Femur (tissue), 1 donor: ENCODE measurements around the gene GRAMD2A.

Experiments used
- DNase-seq: peaks from one replicate; pipeline ENCODE4 v3.0.0-alpha.2; 2017

GRAMD2A gene

DNA sequence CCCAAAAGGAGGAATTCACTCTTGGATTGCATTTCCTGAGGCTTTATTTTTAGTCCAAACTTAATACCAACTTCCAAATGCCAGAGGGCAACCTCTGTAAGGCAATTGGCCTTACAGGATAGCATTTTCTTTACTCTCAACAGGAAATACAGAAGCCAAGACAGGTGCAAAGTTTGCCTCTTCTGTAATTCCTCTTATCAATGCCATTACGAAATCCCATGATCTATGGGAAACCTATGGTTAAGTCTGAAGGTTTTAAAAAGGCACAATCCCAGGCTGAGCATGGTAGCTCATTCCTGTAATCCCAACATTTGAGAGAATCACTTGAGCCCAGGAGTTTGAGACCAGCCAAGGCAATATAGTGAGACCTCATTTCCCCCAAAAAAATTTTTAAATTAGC is 18.5 kb upstream of the GRAMD2A start:
- DNase-seq = no peak

DNA sequence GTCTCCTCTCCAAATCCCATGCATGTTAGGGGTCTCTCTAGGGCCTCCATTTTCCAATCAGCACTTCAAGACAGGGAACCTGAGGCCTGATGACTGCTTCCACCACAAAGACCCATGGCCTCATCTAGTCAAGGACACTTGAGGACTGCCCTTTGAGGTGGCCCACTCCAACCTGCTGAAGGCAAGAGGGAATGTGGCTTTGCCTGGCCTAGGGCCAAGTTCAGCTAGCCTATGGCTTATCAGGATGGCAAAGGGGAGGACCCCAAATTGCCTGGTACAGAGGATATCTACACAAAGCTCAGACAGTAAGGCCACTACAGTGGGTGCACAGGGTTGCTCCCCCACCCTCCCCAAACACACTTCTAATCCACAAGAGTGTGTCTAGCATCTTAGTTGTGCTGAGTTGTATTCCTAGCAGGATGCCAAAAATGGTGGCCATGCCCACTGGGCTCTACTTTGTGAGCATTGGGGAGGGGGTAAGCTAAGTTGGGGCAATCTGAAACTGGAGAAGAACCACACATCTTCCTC is 10.0 kb upstream of the GRAMD2A start:
- DNase-seq = no peak

DNA sequence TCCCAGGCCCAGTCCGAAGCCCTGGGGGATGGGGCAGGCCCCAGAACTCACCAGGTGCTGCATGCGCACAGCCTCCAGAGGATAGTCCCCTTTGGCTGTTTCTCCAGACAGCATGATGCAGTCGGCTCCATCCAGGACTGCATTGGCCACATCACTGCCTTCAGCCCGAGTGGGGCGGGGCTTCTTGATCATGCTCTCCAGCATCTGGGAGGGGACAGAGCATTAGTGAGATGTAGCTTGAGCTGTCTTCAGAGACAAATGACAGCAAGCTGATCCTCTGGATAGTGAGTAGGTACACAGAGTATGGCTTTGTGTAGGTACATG is 9.1 kb upstream of the GRAMD2A start:
- DNase-seq = no peak

DNA sequence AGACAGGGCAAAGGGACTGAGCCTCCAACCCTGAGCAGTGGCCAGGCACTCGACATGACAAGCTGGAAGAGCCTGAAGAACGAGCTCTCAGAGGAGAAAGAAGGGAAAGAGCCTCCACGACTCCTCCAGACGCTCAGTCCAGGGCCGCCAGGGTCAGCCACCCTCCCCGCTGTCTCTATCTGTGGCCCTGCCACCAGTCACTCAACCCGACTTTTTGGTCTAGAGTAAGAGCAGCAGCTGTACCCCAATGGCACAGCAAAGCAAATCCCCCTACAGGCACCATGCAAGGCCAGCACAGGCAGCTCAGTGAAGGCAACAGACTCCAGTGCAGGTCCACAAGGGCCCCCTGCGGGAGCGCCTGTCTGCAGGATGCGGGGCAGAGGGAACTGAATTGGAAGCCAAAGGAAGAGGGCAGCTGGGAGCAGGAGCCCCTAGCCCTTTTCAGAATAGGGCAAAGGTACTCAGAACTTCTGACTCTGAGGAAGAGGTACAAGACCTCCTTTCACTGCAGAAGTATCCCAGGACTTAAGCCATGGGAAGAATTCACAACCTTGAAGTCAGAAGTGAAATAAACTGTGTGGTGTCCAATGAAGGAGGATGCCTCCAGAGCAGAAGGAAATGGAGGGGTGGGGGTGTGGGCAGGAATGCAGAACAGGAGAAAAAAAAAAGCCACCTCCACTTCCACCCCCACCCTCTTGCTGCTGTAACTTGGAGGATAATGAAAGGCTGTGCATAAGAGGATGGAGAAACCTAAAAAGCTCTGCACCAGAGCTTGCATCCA is 8.5 kb upstream of the GRAMD2A start:
- DNase-seq = no peak

DNA sequence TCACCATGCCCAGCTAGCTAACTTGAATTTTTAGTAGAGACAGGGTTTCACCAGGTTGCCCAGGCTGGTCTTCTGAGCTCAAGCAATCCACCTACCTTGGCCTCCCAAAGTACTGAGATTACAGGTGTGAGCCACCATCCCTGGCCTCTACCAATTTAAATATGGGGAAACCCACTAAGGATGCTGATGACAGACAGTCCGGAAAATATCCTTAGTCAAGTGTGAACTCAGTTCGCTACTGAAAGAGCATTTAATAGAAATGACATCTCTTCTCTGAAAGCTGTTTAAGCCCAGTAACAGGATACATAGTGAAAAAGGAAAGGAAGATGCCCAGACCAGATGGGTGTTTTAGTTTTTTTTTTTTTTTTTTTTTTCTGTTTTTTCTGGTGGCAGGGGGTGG is 7.7 kb upstream of the GRAMD2A start:
- no peak for DNase-seq

DNA sequence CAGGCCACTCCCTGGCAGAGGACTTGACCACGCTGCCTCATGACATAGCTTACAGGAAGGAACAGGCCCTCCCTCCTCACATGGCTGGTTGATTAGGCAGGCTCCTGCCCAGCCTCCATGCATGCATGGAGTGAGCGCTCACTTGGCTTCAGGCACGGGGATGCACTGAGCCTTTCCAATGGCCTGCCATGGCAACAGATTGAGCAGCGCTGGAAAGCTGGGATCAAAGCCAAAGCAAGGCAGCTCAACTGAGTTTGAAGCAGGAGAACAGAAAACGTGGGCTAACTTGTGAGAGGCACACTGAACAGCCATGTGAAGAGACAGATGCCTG is 5.9 kb upstream of the GRAMD2A start:
- peak; percentile 85 for DNase-seq

DNA sequence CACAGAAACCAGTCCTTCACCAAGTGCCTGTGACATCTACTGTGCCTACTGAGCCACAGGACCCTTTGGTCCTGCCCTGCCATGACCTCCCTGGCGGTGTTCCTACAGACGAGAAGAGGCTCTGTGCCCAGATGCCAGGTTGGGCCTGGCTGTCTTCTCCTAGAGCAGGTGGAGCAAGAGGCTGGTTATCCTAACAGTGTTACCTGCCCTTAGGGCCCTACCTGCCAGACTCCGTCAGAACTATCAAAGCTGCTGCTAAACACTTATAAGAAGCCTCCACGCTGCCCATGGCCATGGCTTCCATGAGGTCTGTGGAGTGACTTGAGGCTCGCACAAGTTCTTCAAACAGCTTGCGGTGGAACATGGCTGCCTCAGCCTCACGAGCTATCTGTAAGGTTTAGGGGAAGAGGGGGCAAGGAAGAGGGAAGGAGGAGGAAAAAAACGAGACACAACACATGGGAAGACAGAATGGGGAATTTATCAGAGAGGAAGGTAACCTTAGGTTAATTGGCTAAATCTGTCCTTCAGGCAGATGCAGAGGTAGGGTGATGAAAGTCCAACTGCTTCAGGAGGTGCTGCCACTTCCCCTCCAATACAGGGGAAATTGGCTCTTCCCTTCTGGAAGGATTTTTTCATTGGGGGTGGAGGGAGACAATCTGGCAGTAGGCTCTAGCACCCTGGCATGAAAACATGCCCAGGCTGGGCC is 5.4 kb upstream of the GRAMD2A start:
- no peak for DNase-seq

DNA sequence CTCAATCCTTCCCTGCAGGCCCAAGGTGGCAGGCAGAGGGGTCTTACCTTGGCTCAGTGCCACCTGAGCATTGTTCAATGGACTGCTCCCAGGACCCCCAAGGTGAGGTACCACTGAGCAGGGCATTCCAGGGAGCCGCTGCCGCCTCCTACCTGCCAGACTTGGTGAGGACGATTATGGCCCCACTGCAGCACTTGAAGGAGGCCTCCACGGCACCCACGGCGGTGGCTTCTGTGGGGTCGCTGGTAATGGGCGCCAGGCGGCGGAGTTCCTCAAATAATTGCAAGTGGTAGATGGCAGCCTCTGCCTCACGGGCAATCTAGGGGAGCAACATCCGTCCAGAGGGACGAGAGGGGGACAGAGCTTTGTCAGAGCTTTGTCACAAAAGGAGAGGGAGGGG is 4.7 kb upstream of the GRAMD2A start:
- no peak for DNase-seq

DNA sequence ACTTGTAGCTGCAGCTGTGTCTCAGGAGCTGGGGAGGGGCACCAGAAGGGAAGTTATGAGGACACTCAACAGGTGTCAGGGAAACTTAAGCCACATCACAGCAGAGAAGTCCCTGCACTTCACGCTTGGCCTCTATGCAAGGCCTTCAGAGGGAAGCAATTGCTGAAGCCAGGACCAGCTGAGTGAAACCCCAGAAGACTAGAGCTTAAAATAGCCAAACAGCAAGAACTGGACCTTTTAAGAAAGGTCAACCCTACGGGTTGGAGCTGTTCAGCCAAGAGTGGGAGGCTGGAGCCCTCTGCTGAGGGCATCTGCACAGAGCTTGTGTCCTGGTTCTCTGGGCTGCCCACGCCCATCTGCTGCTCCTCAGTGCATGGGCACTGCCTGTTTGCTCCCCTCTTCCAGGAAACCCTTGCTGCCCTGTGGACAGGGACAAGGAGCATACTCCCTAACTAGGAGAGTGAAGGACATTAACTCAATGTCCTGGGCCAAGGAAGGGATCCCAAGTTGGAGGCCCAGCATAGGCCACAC is 3.9 kb upstream of the GRAMD2A start:
- DNase-seq = peak; percentile 48

DNA sequence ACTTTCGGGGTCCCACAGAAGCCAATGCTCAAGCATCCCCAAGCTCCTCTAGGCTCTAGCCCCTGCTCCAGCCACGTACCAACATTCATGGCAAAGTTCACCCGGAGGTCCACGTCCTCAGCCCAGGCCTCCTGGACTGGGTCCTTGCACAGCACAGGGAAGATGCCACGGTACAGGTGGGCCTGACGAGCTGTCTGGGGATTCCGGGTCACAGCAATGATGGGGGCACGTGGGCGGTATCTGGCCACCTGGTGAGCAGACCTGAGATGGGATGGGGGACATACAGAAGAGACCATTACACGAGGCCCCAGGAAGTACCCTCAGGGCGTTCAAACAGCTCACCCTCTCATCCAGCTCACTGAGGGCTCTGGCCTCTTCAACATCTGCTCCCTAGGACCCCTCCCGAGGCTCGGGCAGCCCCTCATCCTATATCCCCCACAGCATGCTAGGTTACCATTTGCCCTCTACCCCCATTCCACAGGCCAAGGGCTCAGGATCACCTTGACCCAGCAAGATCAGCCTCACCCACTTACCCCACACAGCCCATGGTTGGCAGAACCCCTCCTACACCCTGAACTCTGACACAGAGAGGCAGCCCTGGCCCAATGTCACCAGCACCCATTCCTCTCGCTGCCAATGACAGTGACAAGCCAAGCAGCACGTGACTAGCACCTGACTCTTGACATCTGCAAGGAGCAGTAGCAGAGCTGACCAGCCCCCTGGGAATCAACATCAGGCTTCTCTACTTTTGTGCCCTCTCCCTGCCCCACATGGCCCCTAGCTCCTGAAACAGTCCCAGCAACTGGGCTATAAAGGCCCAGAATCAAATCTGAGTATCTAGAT is 3.0 kb upstream of the GRAMD2A start:
- no peak for DNase-seq

DNA sequence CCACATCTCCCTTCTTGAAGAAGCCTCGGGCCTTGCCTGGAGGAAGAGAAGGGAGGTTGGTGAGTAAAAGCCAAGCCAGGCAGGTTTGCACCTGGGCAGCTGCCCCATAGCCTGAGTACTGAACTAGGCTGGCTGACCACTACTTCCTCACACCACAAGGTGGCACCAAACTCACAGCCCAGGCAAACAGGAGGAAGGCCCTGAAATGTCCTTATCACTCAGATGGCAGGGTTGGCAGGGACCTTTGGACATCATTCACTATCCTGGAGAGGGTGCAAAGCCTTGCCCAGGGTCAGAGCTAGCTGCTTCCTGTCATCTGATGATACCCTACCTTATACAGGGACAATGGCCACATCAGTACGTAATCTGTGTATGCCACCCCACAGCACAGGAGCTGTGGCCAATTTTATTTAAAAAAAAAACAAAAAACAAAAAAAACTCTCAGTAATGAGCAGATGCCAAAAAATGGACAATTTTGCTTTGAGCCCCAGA is 2.2 kb upstream of the GRAMD2A start:
- DNase-seq = peak; percentile 79

DNA sequence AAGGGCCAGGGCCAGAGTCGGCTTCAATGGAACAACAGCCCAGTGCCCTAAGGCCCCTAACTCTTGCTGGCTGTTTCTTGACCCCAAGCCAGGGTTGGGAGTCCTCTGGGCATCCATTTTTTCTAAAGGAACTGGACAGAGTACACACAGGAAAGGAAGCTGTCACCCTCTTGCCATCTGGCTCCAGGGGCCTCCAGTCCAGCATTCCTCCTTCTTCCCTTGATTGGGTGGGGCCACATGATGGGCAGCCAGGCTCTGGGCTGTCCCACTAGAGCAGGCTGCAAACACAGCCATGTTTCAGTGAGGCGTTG is 1.6 kb upstream of the GRAMD2A start:
- DNase-seq = no peak

DNA sequence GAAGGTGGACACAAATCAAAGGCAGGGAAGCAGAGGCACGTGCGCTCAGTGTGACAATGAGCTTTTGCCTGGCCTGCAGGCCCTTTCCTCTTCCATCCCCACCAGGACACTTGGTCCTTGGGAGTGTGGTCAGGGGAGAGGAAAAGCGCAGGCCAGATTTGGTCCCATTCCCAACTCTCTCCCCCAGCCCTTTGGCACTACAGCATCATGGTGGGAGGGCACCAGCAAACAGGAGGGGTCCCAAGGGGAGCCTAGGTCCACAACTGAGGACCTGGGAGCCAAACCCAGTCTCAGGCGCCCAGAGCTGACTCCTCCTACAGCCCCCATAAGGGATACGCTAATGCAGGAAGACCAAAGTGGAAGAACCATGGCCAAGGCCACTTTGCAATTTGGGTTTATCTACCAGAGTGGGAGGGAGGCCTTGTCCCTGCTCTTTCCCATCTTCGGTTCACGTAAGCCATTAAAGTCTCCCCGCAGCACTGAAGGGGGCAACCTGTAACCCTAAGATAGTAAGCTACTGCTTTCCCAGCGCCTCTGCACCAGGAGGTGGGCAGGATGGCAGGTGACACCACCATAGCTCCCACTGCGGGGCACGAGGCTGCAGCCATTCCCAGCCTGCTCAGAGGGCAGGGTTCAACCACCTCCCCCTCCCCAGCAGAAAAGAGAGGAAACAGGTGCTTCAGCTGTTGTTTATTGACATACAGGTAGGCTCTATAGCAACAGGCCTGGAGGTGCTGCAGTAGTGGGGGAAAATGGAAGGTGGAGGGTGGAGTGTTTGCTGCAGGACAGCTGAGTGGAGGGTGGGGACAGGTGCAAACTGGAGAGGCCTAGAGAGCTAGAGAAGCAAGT is 993 bp upstream of the GRAMD2A start:
- DNase-seq = no peak

DNA sequence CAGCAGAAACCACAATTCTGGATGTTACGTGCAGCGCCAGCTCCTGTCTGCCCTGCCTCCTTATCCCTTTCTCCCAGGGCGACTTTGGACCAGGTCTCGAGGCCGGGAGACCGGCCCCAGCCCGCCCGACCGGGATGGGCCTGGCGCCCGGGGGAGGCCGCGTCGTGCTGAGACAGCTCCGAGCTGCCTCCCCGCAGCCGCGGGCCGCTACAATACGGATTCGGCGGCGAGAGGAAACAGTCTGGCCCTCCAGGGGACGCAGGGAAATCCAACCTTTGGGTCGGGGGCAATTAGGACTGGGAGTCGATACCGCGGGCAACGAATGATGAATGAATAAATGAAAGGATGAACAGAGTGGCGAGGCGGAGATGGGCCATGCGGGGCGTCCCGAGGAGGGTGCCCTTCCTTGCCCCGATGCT is 537 bp downstream of the GRAMD2A start:
- no peak for DNase-seq

DNA sequence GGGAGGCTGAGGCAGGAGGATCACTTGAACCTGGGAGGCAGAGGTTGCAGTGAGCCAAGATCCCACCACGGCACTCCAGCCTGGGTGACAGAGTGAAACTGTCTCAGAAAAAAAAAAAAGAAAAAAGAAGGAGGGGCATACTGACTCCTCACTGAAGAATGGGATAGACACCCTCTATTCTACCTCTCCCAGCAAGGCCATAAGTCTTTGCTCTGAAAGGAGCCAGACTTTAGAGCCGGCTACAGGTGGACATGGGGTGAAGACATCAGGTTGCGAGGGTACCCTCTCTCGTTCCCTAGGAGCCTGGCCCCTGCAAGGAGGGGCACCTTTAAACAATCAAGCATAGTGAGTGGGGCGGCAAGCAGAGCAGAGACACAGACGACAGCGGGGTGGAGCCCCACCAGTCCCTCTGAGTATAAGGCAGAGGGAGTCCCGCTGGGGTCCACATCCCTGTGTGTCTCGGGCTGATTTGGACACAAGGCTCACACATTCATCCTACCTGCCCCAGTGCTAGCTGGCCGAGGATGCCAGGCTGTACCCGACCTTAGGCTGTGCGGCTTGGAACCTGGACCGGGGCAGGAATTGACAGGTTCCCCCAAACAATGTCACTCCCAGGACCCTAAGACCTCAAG is 1.1 kb downstream of the GRAMD2A start:
- no peak for DNase-seq

DNA sequence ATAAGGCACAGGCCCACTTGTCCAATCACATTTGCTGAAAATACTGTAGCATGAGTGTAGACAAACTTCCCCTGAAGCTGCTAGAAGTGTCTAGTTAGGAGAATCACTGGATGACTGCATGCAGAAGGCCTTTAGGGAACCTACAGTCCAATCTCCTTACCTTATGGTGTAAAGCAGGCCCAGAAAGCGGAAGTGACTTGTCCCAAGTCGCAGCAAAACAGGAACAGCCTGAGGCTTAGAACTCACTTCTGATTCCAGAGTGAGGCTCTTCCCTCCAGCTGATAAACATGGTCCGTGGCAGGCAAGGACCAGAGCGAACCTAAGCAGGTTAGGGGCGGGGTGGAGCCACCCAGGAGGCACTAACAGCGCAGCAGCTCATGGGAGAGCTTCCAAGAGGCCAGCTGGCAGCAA is 2.5 kb downstream of the GRAMD2A start:
- DNase-seq = no peak

DNA sequence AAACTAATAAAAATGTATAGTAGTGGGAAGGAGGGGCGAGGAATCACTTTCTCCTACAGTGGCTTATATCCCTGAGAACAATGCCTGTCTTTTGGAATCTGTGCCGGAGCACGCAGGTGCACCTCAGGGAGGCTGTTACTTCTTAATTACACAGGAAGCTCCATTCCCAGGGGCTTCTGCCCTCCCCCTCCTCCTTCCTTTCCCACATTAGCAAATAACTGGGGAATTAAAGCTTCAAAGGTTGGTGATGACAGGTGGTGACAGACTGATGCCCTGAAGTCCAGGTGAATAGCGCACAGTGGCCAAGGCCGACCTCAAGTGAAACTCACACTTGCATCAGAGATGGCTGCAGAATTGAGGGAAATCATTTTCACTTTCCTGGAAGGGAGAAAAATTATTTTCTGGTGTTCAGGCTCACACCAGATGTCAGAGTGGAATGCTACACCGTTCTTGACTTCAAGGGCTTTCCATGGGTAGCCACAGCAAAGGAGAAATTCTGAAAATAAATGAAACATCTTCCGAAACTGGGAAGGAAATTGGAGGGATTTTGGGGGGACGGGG is 3.7 kb downstream of the GRAMD2A start:
- DNase-seq = no peak

DNA sequence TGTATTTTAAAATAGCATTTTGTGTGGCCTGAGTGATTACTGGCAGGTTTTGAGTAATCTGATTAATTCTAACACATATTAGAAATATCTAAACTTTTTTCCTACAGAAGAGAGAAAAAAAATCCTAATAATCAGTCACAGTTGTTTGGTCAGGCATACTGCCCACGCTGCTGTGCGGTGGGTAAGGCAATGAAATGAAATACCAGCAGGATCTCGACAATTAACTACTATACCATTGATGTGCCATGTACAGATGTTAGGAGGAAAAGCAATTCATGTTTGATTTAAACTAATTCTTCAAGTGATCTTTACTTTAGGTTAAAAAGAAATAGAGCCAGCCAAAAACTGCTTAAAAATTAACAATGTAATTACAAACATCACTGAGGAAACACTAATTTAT is 5.2 kb downstream of the GRAMD2A start:
- no peak for DNase-seq

DNA sequence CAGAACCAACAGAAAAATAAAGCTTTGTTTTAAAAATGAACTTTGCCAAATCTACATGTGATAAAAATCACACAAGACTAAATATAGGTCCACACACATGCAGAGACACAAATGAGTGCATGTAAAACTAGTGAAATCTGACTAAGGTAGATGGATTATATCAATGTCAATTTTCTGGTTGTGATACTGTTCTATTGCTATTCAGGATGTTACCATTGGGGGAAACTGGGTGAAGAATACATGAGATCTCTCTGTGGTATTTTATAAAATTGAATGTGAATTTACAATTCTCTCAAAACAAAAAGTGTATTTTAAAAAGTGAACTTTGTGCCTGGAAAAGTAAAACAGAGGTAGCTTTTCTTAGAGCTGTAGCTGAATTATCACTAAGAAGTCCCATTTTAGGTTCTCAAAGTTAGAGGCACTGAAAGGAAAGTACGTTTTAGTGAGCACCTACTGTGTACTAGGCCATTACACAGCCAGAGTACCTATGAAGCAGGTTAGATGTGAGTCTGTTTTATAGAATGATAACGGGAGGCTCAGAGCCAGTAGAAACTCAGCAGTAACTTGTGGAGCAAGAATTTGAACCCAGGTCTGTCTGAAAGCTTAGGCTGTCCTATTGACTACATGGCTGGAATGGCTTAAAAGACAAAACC is 8.2 kb downstream of the GRAMD2A start:
- no peak for DNase-seq

DNA sequence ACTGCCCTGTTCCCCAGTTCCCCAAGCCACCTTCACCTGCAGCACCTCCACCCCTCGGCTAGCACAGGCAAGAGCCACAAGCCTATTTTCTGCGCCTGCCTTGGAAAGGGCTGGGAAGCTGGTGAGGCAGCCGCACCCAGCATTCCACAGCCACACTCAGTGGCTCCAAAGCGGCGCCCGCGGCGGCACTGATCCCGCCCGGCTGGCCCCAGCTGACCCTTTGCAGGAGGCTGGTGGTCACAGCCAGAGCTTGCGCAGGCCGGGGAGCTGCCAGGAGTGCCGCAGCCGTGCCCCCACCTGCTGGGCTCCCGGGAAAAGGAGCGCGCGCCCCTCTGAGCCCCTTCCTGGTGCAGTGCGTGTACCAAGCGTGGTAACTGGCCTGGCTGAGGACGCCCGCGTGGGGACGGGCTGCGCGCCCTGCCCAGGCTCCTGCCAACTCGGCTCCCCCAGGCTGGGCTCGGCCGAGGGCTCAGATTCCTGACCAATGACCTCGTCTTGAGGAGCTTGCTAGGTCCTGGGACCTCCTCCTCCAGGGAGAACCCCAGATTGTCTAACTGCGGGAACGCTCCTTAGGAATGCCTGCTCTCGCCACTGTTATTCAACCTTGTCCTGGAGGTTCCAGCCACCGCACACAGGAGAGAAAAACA is 13.3 kb downstream of the GRAMD2A start:
- DNase-seq = peak; percentile 65

DNA sequence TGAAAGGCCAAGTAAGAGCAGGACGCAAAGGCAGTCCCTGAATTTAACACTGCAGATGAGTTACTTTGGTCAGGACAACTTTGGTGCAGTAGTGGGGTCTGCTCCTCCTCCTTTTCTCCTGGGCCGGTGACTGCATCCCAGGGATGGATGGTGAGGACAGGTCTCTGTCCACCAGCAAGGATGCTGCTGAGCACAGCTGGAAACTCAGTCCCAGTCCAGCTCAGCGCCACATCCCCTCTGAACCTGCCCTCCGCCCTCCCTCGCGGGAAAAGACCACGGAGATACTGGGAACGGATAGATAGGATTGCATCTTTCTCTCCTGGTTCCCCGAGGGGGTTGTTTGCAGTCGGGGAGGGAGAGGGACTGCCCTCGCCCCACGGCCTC is 13.8 kb downstream of the GRAMD2A start:
- DNase-seq = no peak
